Neural crest cell (in vitro differentiated cells): Measurements from ENCODE around the gene TTC38. TPM values are rescaled to one million over a fixed set of nuclear protein-coding genes. Genes with fewer than 3 reads are reported as not detected.

Experiments
- DNase-seq: peaks from one replicate; pipeline ENCODE4 v3.0.0; 2021; ENCODE audit warnings: low read depth, mixed read lengths, low spot score
- H3K27ac Mint-ChIP-seq: one replicate; pipeline ENCODE4 v1.8.0; 2021; ENCODE audit warnings: mild to moderate bottlenecking, mixed read lengths; ENCODE audit not compliant: unreplicated experiment
- H3K27me3 Mint-ChIP-seq: 2 replicates; pipeline ENCODE4 v1.8.0; 2021; ENCODE audit warnings: low read depth, mild to moderate bottlenecking, mixed read lengths
- H3K36me3 Mint-ChIP-seq: 2 replicates; pipeline ENCODE4 v1.8.0; 2021; ENCODE audit warnings: low read depth, mild to moderate bottlenecking, mixed read lengths
- H3K4me1 Mint-ChIP-seq: 2 replicates; pipeline ENCODE4 v1.8.0; 2021; ENCODE audit warnings: mixed read lengths
- H3K4me3 Mint-ChIP-seq: one replicate; pipeline ENCODE4 v1.8.0; 2021; ENCODE audit warnings: mild to moderate bottlenecking, mixed read lengths
- H3K9me3 Mint-ChIP-seq: 2 replicates; pipeline ENCODE4 v1.8.0; 2021; ENCODE audit warnings: mixed read lengths
- total RNA-seq: library from RNA; stranded (reverse); gene quantifications from 2 replicates; pipeline ENCODE4 v1.2.1, GENCODE V29; 2021
- TF ChIP-seq, protein P1 (sequence below): fragments of 200-600 bp; sonication (generic); conservative IDR thresholded peaks from 2 replicates; pipeline ENCODE4 v1.5.0; 2021; ENCODE audit warnings: antibody characterized with exemption, mild to moderate bottlenecking

Gene TTC38
- total RNA-seq, 1 donor from 2014 or later: 34.8 TPM

DNA sequence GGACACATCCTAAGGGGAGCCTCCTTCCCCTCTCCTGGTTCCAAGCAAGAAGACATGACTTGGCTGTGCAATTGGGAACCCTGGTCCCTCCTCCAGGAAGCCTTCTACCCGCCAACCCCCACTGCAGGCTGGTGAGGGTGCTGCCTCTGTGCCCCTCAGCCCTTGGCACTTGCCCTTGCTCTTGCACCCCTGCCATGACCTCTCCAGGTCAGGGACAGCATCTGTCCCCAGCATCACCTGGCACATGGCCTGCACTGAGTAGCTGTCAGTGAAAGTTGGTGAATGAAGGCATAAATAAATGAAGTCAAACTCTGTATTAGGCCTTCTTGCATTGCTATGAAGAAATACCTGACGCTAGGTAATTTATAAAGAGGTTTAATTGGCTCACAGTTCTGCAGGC lies 27.0 kb downstream of the TTC38 start:
- no peaks in the 10 kb centered on the region for H3K27me3 Mint-ChIP-seq
- TF ChIP-seq, protein P1, sequence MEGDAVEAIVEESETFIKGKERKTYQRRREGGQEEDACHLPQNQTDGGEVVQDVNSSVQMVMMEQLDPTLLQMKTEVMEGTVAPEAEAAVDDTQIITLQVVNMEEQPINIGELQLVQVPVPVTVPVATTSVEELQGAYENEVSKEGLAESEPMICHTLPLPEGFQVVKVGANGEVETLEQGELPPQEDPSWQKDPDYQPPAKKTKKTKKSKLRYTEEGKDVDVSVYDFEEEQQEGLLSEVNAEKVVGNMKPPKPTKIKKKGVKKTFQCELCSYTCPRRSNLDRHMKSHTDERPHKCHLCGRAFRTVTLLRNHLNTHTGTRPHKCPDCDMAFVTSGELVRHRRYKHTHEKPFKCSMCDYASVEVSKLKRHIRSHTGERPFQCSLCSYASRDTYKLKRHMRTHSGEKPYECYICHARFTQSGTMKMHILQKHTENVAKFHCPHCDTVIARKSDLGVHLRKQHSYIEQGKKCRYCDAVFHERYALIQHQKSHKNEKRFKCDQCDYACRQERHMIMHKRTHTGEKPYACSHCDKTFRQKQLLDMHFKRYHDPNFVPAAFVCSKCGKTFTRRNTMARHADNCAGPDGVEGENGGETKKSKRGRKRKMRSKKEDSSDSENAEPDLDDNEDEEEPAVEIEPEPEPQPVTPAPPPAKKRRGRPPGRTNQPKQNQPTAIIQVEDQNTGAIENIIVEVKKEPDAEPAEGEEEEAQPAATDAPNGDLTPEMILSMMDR: no peak
- H3K4me3 Mint-ChIP-seq: peak overlapping the region; percentile 81
- peaks cover 8% of the 10 kb centered on the region for H3K36me3 Mint-ChIP-seq
- no peak for DNase-seq
- no peak overlapping the region for H3K27ac Mint-ChIP-seq
- H3K4me1 Mint-ChIP-seq: peaks cover 37% of the 10 kb centered on the region
- H3K9me3 Mint-ChIP-seq: no peaks in the 10 kb centered on the region

DNA sequence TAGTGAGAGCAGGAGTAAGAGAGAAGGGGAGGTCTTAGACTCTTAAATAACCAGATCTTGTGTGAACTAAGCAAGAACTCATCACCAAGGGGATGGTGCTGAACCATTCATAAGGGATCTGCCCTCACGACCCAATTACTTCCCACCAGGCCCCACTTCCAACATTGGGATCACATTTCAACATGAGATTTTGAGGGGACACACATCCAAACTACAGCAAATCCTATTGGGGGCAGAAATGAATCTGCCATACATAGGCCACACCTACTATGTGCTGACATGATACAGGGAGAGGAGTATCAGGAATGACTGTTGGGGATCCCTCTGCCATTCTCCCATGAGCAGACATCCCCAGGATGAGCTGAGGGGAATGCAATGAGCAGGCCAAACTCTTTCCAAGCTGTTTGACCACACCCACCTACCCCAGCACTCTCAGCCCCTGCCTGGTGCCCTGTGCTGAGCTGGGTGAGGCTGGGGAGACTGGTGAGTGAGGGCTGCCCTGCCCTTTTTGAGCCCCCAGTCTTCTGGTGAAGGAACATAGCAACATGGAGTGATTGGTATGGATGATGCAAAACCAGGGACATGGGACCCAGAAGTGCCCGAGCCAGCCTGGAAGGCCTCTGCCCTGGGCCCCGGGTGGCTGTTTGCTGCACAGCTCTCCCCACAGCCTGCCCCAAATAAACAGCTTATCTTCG lies 27.6 kb downstream of the TTC38 start:
- Mint-ChIP-seq H3K27me3 (no peaks in the 10 kb centered on the region), H3K27ac (no peak overlapping the region), H3K4me1 (peaks cover 39% of the 10 kb centered on the region), H3K36me3 (peaks cover 9% of the 10 kb centered on the region), H3K4me3 (peak overlapping the region; percentile 88), H3K9me3 (no peaks in the 10 kb centered on the region)
- TF ChIP-seq, protein P1: no peak
- DNase-seq: no peak

DNA sequence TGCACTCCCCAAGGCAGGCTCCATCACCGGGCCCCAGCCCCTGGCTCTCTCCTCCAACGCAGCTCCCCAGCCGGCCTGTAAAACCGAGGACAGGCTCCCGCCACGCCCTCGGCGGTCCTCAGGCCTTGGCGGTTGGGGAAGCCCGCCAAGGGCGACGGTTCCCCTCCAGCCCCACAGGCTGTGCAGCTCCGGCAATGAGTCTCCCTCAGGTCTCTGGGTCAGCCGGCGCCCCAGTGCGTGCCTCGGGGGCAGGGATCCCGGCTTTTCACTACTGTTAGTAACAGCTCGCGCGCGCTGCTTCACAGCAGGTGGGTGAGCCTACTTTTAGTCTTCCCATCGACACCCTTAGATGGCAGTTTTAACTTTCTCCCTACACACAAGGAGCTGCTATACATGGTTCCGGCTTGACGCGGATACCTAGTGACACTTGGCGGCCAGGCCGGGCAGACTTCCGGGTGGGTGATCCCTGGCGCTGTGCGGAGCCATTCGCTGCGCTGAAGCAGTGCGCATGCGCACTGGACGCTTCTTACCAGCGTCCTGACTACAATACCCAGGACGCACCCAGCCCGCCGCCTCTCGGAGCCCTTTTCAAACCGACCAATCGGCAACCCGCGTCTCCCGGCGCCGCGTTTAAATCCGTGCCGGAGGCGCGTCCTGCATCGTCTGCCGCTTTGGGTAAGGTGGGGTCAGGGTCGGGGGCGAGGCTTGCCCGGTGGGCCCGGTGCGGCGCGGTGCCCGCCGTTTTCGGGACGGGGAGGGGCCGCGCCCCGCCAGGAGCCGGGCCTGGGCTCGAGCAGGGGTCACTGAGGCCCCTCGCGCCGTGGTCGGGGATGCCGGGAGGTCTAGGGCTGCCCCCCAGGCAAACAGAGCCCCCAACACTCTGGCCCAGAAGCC lies 28.7 kb downstream of the TTC38 start, which contains the start of gene GTSE1:
Gene GTSE1 (plus strand): TSS at position 614 of the 894 bp plus-strand sequence. CDS start 531 bp downstream, outside the sequence.
- Mint-ChIP-seq H3K9me3 (no peaks in the 10 kb centered on the region), H3K4me1 (peaks cover 47% of the 10 kb centered on the region), H3K27ac (peak within 1 kb of the TSS; percentile 63), H3K27me3 (no peaks in the 10 kb centered on the region), H3K4me3 (peak within 1 kb of the TSS; percentile 88), H3K36me3 (peaks cover 15% of the 10 kb centered on the region)
- peak; percentile 92 for DNase-seq
- TF ChIP-seq, protein P1: no peak

DNA sequence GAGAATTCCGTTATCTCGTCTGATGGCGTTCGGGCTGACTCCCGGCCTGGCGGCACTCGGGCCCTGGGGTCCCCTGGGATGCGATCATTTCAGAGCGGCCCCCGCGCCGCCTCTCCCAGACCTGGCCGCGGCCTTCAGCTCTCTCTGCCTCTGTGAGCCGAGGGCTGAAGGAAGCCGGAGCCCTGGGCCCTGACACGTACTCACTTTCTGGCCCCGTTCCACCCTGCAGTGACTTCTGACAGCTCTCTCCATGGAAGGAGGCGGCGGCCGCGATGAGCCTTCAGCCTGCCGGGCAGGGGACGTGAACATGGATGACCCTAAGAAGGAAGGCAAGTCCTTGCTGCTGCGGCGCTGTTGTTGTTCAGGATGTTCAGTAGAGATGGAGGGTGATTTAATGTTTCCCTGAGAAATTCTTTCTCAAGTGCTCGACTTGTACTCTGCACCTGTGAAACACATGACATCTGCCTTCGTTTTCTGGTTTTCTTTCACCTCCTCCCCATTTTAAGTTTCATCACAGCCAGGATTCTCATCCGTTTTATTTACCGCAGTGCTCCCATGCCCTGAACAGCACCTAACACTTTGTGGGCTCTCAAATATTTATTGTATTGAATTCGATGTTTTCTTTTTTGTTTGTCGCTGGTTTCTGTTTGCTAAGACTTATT lies 29.5 kb downstream of the TTC38 start:
- H3K36me3 Mint-ChIP-seq: peaks cover 13% of the 10 kb centered on the region
- peak; percentile 29 for DNase-seq
- H3K9me3 Mint-ChIP-seq: no peaks in the 10 kb centered on the region
- H3K27me3 Mint-ChIP-seq: no peaks in the 10 kb centered on the region
- peak overlapping the region; percentile 88 for H3K4me3 Mint-ChIP-seq
- TF ChIP-seq, protein P1: no peak
- peaks cover 47% of the 10 kb centered on the region for H3K4me1 Mint-ChIP-seq
- H3K27ac Mint-ChIP-seq: peak overlapping the region; percentile 63

DNA sequence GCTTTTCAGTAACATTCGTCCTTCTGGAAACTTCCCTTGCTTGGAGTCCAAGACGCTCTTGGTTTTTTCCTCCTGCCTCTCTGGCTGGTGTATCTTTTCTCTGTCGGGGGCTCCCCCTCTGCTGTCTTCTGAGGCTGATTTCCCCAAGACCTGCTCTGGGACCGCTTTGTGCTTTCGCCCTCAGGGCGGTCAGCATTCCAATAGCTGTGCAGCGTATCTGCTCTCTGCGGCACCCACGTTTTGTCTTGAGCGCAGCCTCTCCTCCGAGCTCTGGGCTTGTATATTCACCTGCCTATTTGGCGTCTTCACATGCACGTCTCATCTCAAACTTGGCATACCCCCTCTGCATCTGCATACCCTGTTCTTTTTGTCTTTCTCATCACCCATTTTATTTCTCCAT lies 31.3 kb downstream of the TTC38 start:
- no peak for DNase-seq
- Mint-ChIP-seq H3K36me3 (peaks cover 16% of the 10 kb centered on the region), H3K4me1 (peaks cover 55% of the 10 kb centered on the region), H3K27ac (no peak overlapping the region), H3K27me3 (no peaks in the 10 kb centered on the region), H3K4me3 (peak overlapping the region; percentile 88), H3K9me3 (no peaks in the 10 kb centered on the region)
- TF ChIP-seq, protein P1: no peak
